IMR-90 (cell line): ENCODE measurements around the gene PRKG2. TPM values are rescaled to one million over a fixed set of nuclear protein-coding genes. Genes with fewer than 3 reads are reported as not detected.

Experiments
- ATAC-seq: fragments of 200-7000 bp; cut with Tn5 transposase; 2 replicates; pipeline ENCODE4 v1.9.1; 2020; ENCODE audit warnings: low read depth, mild to moderate bottlenecking, moderate library complexity
- BruUV-seq: library from RNA; stranded (reverse); fragments of 400-500 nt; replicated peaks from 2 replicates; lab custom pipeline; 2021; lab: Mats Ljungman, UMichigan
- CTCF ChIA-PET: fragments of 300-600 bp; formaldehyde crosslinking; extraction: SDS; loops from one replicate; lab custom pipeline; 2021; ENCODE audit warnings: antibody characterized with exemption; lab: Yijun Ruan, JAX
- POLR2A ChIA-PET: fragments of 300-600 bp; sonication (Branson Sonifier 250); formaldehyde crosslinking; loops from one replicate; lab custom pipeline; 2022; ENCODE audit warnings: antibody characterized with exemption; ENCODE audit not compliant: unreplicated experiment; lab: Charles Lee
- DNase-seq: peaks from one replicate; pipeline ENCODE4 v3.0.0; 2013
- H2AFZ ChIP-seq: replicated peaks from 2 replicates; pipeline ENCODE3; 2013; ENCODE audit warnings: low read length, mild to moderate bottlenecking; ENCODE audit not compliant: poor library complexity
- H2AK5ac ChIP-seq: 2 replicates; pipeline ENCODE4 v1.6.1; 2013; ENCODE audit warnings: low read depth, low read length, inconsistent platforms
- H2AK9ac ChIP-seq: replicated peaks from 2 replicates; pipeline ENCODE3; 2013; ENCODE audit warnings: mild to moderate bottlenecking, low read depth, low read length, moderate library complexity; ENCODE audit not compliant: poor library complexity
- H2BK120ac ChIP-seq: 2 replicates; pipeline ENCODE4 v1.6.1; 2013; ENCODE audit warnings: low read depth, low read length, inconsistent platforms
- H2BK15ac ChIP-seq: 3 replicates; pipeline ENCODE4 v1.6.1; 2013; ENCODE audit warnings: low read depth, low read length, inconsistent platforms
- H2BK20ac ChIP-seq: 2 replicates; pipeline ENCODE4 v1.6.1; 2013; ENCODE audit warnings: low read depth, mild to moderate bottlenecking, inconsistent platforms, low read length, moderate library complexity
- H2BK5ac ChIP-seq: 2 replicates; pipeline ENCODE4 v1.6.1; 2013; ENCODE audit warnings: mild to moderate bottlenecking, low read depth, low read length, inconsistent platforms; ENCODE audit not compliant: poor library complexity, severe bottlenecking
- H3K14ac ChIP-seq: replicated peaks from 2 replicates; pipeline ENCODE4 v1.6.1; 2013; ENCODE audit warnings: low read depth, low read length, inconsistent platforms
- H3K18ac ChIP-seq: 2 replicates; pipeline ENCODE4 v1.6.1; 2013; ENCODE audit warnings: low read depth, low read length, control low read depth
- H3K23ac ChIP-seq: 2 replicates; pipeline ENCODE4 v1.6.1; 2013; ENCODE audit warnings: low read depth, low read length, inconsistent platforms
- H3K27ac ChIP-seq: 2 replicates; pipeline ENCODE4 v1.5.1; 2013; ENCODE audit warnings: mild to moderate bottlenecking, control low read depth, low read length; ENCODE audit not compliant: insufficient read depth
- H3K27me3 ChIP-seq: 2 replicates; pipeline ENCODE4 v1.6.1; 2013; ENCODE audit warnings: low read length; ENCODE audit not compliant: control insufficient read depth, insufficient read depth
- H3K36me3 ChIP-seq: 2 replicates; pipeline ENCODE4 v1.6.1; 2013; ENCODE audit warnings: low read length, mixed read lengths; ENCODE audit not compliant: control insufficient read depth, insufficient read depth
- H3K4ac ChIP-seq: 2 replicates; pipeline ENCODE4 v1.6.1; 2013; ENCODE audit warnings: low read depth, low read length, inconsistent platforms
- H3K4me1 ChIP-seq: 2 replicates; pipeline ENCODE4 v1.6.1; 2013; ENCODE audit warnings: low read length, mixed read lengths; ENCODE audit not compliant: control insufficient read depth, insufficient read depth
- H3K4me2 ChIP-seq: 2 replicates; pipeline ENCODE4 v1.6.1; 2013; ENCODE audit warnings: low read depth, mild to moderate bottlenecking, control low read depth, low read length, moderate library complexity
- H3K4me3 ChIP-seq: 2 replicates; pipeline ENCODE4 v1.5.1; 2013; ENCODE audit warnings: low read depth, mild to moderate bottlenecking, control low read depth, low read length, moderate library complexity; ENCODE audit not compliant: insufficient read depth
- H3K56ac ChIP-seq: 2 replicates; pipeline ENCODE4 v1.6.1; 2013; ENCODE audit warnings: low read length, inconsistent platforms; ENCODE audit not compliant: insufficient read depth; ENCODE audit errors: extremely low read depth
- H3K79me1 ChIP-seq, 2 experiments: 2 replicates each; pipeline ENCODE4 v1.6.1; 2013; ENCODE audit warnings: low read length in 2 of 2, inconsistent platforms in 1 of 2, low read depth in 1 of 2
- H3K9ac ChIP-seq: 2 replicates; pipeline ENCODE4 v1.6.1; 2013; ENCODE audit warnings: low read depth, low read length, control low read depth
- H3K9me1 ChIP-seq: 2 replicates; pipeline ENCODE4 v1.6.1; 2013; ENCODE audit warnings: low read length, inconsistent platforms; ENCODE audit not compliant: insufficient read depth
- H3K9me3 ChIP-seq: 2 replicates; pipeline ENCODE4 v1.6.1; 2013; ENCODE audit warnings: low read length; ENCODE audit not compliant: control insufficient read depth, insufficient read depth
- H4K20me1 ChIP-seq: 2 replicates; pipeline ENCODE4 v1.6.1; 2013; ENCODE audit warnings: low read length, inconsistent platforms; ENCODE audit not compliant: insufficient read depth
- H4K5ac ChIP-seq: 2 replicates; pipeline ENCODE4 v1.6.1; 2013; ENCODE audit warnings: mild to moderate bottlenecking, low read depth, low read length, control low read depth
- H4K8ac ChIP-seq, 2 experiments: 2 replicates each; pipeline ENCODE4 v1.6.1; 2013; ENCODE audit warnings: low read depth in 2 of 2, low read length in 2 of 2, control low read depth in 1 of 2, inconsistent platforms in 1 of 2
- H4K91ac ChIP-seq: 2 replicates; pipeline ENCODE4 v1.6.1; 2013; ENCODE audit warnings: low read depth, low read length, inconsistent platforms; ENCODE audit not compliant: insufficient read depth
- CHD1 ChIP-seq: IDR thresholded peaks from 2 replicates; pipeline ENCODE4 v1.6.1; 2012; ENCODE audit warnings: low read depth, low read length, improper control_type of control experiment
- ELK1 ChIP-seq: fragments of 150-350 bp; IDR thresholded peaks from 2 replicates; pipeline ENCODE4 v1.6.1; 2016; ENCODE audit warnings: low read depth, mild to moderate bottlenecking, low read length, moderate library complexity, borderline replicate concordance
- MAFK ChIP-seq: IDR thresholded peaks from 2 replicates; pipeline ENCODE4 v1.6.1; 2012; ENCODE audit warnings: low read depth, low read length, improper control_type of control experiment
- MXI1 ChIP-seq: IDR thresholded peaks from 2 replicates; pipeline ENCODE4 v1.6.1; 2012; ENCODE audit warnings: low read depth, mild to moderate bottlenecking, low read length, moderate library complexity, borderline replicate concordance
- RAD21 ChIP-seq: IDR thresholded peaks from 2 replicates; pipeline ENCODE4 v1.6.1; 2012; ENCODE audit warnings: low read length, improper control_type of control experiment
- RCOR1 ChIP-seq: IDR thresholded peaks from 2 replicates; pipeline ENCODE4 v1.6.1; 2012; ENCODE audit warnings: mild to moderate bottlenecking, low read length, improper control_type of control experiment; ENCODE audit not compliant: insufficient replicate concordance
- RFX5 ChIP-seq: IDR thresholded peaks from 2 replicates; pipeline ENCODE4 v1.8.0; 2012; ENCODE audit warnings: low read depth, mild to moderate bottlenecking, low read length, moderate library complexity
- USF2 ChIP-seq: fragments of 150-350 bp; IDR thresholded peaks from 2 replicates; pipeline ENCODE4 v1.6.1; 2017; ENCODE audit warnings: mild to moderate bottlenecking, antibody characterized with exemption, low read length, low read depth
- WGBS, 2 experiments: methylation state at CpG; one replicate each; pipeline versions ENCODE4 v1.1.5 to v1.1.7; 2013; ENCODE audit warnings: missing lambda C conversion rate in 2 of 2; ENCODE audit not compliant: insufficient read length in 1 of 2; ENCODE audit errors: extremely low coverage in 2 of 2; 5-methylcytosine and 5-hydroxymethylcytosine counted together
- dilution Hi-C: fragments of 300-500 bp; cut with HindIII; formaldehyde crosslinking; loops from one replicate; pipeline ENCODE4 v1.14.3; 2018; ENCODE audit warnings: low sequenced_read_pairs; ENCODE audit not compliant: unreplicated experiment
- in situ Hi-C: fragments of 300-500 bp; cut with MboI; formaldehyde crosslinking; loops from 3 replicates; pipeline ENCODE4 v1.14.3; 2019; ENCODE audit warnings: low sequenced_read_pairs, inconsistent platforms, mixed read lengths
- intact Hi-C: fragments of 100-400 bp; cut with micrococcal nuclease; formaldehyde crosslinking; loops from 2 replicates; pipeline ENCODE4 v1.10.0; 2022
- polyA plus RNA-seq, 3 experiments: library from polyadenylated mRNA; depleted of rRNA; stranded (reverse); fragments of >200 nt; gene quantifications; 2 replicates each; pipeline ENCODE4 v1.2.3, GENCODE V29; 2012; ENCODE audit warnings: low replicate concordance in 1 of 3
- total RNA-seq: library from RNA; depleted of rRNA; stranded (reverse); fragments of >200 nt; gene quantifications from 2 replicates; pipeline ENCODE4 v1.2.3, GENCODE V29; 2012

PRKG2 gene
- total and polyA plus RNA-seq, 2 of the 4 experiments (the other 2 are of a cell fraction) = 0.44 to 2.0 TPM

GRCh38 chr4:81093720-81094401, 121.2 kb downstream of the PRKG2 start:
- H4K8ac ChIP-seq = no peak overlapping the region
- H3K9ac ChIP-seq = no peak overlapping the region
- no peaks in the 10 kb centered on the region for H3K27me3 ChIP-seq
- ChIA-PET CTCF (interaction anchor here (0.6 to 1.6 kb wide), 2 partner anchors 189 to 258 kb away, joined by 4 to 5 read pairs; no protein-coding TSS in a partner anchor), POLR2A (no interaction called here)
- H2BK5ac ChIP-seq = no peak overlapping the region
- 0 out of 2 replicates have a peak, but pooled peaks cover 1% of the 10 kb centered on the region for H3K36me3 ChIP-seq
- H2AFZ ChIP-seq = no peak overlapping the region
- BruUV-seq = no TSS peak
- no peak overlapping the region for H2BK120ac ChIP-seq
- H3K4me2 ChIP-seq = no peak overlapping the region
- no peaks in the 10 kb centered on the region for H3K9me3 ChIP-seq
- H3K79me1 ChIP-seq = no peaks in the 10 kb centered on the region
- TF ChIP-seq CHD1 (no peak), ELK1 (no peak), RCOR1 (no peak), MXI1 (no peak), RAD21 (no peak), MAFK (no peak), USF2 (no peak), RFX5 (no peak)
- no peak overlapping the region for H3K56ac ChIP-seq
- ATAC-seq (no peak), DNase-seq (no peak)
- H2AK9ac ChIP-seq = no peak overlapping the region
- no peaks in the 10 kb centered on the region for H3K4me1 ChIP-seq
- H4K20me1 ChIP-seq = no peaks in the 10 kb centered on the region
- no peaks in the 10 kb centered on the region for H3K9me1 ChIP-seq
- intact Hi-C loops = no loop called here
- H3K14ac ChIP-seq = no peak overlapping the region
- dilution Hi-C loops = no loop called here
- in situ Hi-C loops = no loop called here
- no peak overlapping the region for H4K5ac ChIP-seq
- H2BK15ac ChIP-seq = no peak overlapping the region
- H2BK20ac ChIP-seq = no peak overlapping the region
- no peak overlapping the region for H3K4ac ChIP-seq
- H4K91ac ChIP-seq = no peak overlapping the region
- H2AK5ac ChIP-seq = no peak overlapping the region
- H3K18ac ChIP-seq = no peak overlapping the region
- H3K27ac ChIP-seq = no peak overlapping the region
- H3K23ac ChIP-seq = no peak overlapping the region
- WGBS, 2 experiments = no CpG with 5 or more reads among the region's 2 CpGs
- H3K4me3 ChIP-seq = no peak overlapping the region
